ENCODE data around the gene CNN2. TPM values are rescaled to one million over a fixed set of nuclear protein-coding genes. Genes with fewer than 3 reads are reported as not detected.

CNN2 gene
- total and polyA plus RNA-seq, 2 of the 13 experiments (the other 11 are each of a cell fraction or from before 2014, with no cell fraction given): 63.6 to 70.0 TPM

GRCh38 chr19:1050989-1051788, 24.8 kb downstream of the CNN2 start (continued):
- TF ChIP-seq DMTF1 (CRISPR knock-in tag; IDR thresholded peaks at IDR 0.05) (0 out of 2 replicates have a peak, but pooled peaks have one; percentile 60), TP53 (CRISPR knock-in tag; conservative IDR thresholded peaks at IDR 0.05) (0 out of 2 replicates have a peak, but pooled peaks have one; percentile 43), HNRNPK (IDR thresholded peaks at IDR 0.05; ENCODE audit: low read depth, low read length, poor library complexity, severe bottlenecking) (no peak), ZNF687 (CRISPR knock-in tag; IDR thresholded peaks at IDR 0.05) (peak; percentile 98), JARID2 (CRISPR knock-in tag; IDR thresholded peaks at IDR 0.05; ENCODE audit: insufficient replicate concordance) (peak; percentile 66), ZNF101 (CRISPR knock-in tag; IDR thresholded peaks at IDR 0.05; ENCODE audit: borderline replicate concordance, low read depth) (peak; percentile 58; the same call in 1 of the 2 replicates), SRY (CRISPR knock-in tag; IDR thresholded peaks at IDR 0.05) (peak; percentile 82; the same call in 1 of the 2 replicates), KLF12 (CRISPR knock-in tag; IDR thresholded peaks at IDR 0.05; ENCODE audit: borderline replicate concordance) (no peak), YEATS4 (CRISPR knock-in tag; IDR thresholded peaks at IDR 0.05; ENCODE audit: borderline replicate concordance) (peak; percentile 83; the same call in 1 of the 2 replicates), ZNF552 (CRISPR knock-in tag; IDR thresholded peaks at IDR 0.05; ENCODE audit: borderline replicate concordance) (no peak), ZZZ3 (CRISPR knock-in tag; IDR thresholded peaks at IDR 0.05; ENCODE audit: borderline replicate concordance) (peak; percentile 62; the same call in 1 of the 2 replicates), ZNF639 (CRISPR knock-in tag; conservative IDR thresholded peaks at IDR 0.05) (0 out of 2 replicates have a peak, but pooled peaks have one; percentile 36), ZNF263 (CRISPR knock-in tag; IDR thresholded peaks at IDR 0.05) (peak; percentile 78; the same call in 1 of the 2 replicates), MEIS1 (CRISPR knock-in tag; IDR thresholded peaks at IDR 0.05; ENCODE audit: borderline replicate concordance) (0 out of 2 replicates have a peak, but pooled peaks have one; percentile 68), TBP (CRISPR knock-in tag; IDR thresholded peaks at IDR 0.05) (no peak), CENPBD1 (CRISPR knock-in tag; IDR thresholded peaks at IDR 0.05; ENCODE audit: borderline replicate concordance, low read depth) (no peak), AHR (CRISPR knock-in tag; IDR thresholded peaks at IDR 0.05) (peak; percentile 72; the same call in 1 of the 2 replicates), ZBTB7B (CRISPR knock-in tag; IDR thresholded peaks at IDR 0.05) (peak; percentile 68)

Measured in HepG2 (cell line).